Lung microvascular endothelial cell (primary cell): Measurements from ENCODE around the gene TMEM236. TPM values are rescaled to one million over a fixed set of nuclear protein-coding genes. Genes with fewer than 3 reads are reported as not detected.
A peak's percentile ranks its signal among the peaks of the same experiment; 100 is the strongest.

Source experiments
- DNase-seq, 2 donors: peaks; one replicate each; pipeline versions ENCODE4 v3.0.0 to v3.0.0-alpha.2; 2010; ENCODE audit warnings: low read depth in 2 of 2
- total RNA-seq: library from RNA; depleted of rRNA; stranded (reverse); fragments of >200 nt; gene quantifications from 2 replicates; pipeline ENCODE4 v1.2.1, GENCODE V29; 2014

Gene TMEM236
- total RNA-seq, 1 donor from 2014 or later, result 0.79 TPM

DNA sequence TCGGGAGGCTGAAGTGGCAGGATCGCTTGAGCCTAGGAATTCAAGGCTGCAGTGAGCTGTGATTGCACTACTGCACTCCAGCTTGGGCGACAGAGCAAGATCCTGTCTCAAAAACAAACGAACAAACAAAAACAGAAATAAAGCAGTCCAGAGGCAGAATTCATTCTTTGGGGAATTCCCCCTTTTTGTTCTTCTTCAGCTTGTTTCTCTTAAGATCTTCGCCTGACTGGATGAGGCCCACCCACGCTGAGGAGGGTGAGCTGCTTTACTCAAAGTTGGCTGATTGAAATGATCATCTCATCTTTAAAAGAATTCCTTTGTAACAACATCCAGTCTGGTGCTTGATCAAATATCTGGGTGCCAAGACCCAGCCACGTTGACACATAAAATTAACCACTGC lies 67.8 kb downstream of the TMEM236 start:
- no peak for DNase-seq

DNA sequence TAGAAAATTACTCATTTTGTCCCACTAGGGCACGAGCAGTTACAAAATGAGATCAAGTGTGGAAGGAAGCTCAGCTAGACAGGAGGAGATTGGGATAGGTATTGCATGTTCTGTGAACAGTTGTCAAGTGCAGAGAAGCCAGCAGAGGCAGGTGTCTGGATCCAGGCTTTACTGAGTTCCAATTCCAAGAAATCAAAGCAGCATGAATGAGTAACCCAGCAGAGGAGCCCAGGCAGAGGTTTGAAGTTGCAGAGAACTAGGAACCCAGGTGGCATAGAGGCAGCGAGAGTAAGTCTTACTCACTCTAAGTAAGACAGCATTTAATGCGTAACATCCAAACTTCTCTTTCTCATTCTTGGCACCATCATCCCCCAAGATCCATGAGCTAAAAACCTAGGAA lies 68.9 kb downstream of the TMEM236 start:
- no peak for DNase-seq

DNA sequence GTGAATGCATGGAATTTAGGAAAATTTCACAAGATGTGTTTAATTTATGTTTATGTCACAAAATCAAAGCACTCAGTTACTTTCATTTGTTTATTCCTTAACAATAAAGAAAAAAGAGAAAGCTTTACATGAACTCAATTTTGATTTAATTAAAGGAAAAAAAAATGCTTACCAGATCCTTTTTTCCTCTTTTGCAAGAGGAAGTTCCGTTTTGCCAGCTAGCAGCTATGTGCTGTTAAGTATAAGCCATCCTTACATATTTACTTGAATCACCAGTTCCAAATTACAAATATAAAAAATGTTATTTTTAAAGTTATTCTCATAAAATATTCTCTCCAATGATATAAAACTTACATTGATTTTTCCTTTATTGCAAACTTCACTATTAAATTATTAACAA lies 69.9 kb downstream of the TMEM236 start:
- no peak for DNase-seq

DNA sequence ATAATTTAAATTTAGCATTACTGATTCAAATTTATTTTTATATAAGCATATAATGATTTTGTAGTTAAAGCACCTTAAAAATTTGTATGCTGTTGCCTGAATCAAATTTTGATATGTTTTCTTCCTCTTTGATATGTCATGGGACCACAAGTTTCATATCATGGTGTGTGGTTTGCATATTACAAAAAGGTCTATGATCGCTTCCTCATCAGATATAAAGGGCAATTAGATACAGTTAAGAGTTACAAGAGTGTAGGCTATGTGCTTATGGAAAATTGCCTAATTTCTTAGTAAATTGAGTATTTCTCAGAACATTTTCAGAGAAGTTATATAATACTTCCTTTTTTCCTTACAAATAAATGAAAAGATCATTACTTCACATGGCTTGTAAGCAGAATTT lies 79.3 kb downstream of the TMEM236 start:
- DNase-seq, result no peak

DNA sequence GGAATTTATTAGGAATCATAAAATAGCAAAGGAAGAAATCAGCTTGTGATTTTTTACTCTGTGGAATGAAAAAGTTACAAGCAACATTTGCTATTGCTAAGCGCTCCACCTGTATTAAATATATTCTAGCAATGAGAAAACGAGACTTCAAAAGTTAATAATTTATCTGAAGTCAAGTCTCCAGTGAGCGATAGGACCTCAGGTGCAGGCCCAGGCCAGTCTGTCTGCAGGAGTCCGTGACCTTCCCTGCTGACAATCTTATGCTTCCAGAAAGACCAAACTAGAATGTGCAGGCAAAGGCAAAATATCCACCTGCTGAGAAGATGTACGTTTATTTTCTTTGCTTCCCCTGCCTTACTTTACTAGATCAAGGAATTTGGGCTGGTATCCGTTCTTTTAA lies 79.9 kb downstream of the TMEM236 start:
- DNase-seq, result no peak

DNA sequence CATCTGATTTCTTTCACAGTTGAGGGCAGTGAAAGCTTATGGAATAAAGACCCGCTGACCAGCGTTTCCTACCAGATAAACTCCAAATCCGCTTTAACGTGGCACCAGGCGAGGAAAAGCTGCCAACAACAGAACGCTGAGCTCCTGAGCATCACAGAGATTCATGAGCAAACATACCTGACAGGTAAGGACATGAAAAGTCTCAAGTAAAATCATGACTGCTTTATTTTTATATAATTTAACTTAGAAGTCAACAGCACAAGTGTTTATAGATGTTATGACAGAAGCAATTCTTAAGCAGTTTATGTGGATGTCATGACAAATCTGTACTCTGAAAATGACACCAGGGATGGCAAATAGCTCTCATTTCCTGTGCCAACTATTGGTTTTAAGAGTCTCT lies 81.7 kb downstream of the TMEM236 start:
- no peak for DNase-seq

DNA sequence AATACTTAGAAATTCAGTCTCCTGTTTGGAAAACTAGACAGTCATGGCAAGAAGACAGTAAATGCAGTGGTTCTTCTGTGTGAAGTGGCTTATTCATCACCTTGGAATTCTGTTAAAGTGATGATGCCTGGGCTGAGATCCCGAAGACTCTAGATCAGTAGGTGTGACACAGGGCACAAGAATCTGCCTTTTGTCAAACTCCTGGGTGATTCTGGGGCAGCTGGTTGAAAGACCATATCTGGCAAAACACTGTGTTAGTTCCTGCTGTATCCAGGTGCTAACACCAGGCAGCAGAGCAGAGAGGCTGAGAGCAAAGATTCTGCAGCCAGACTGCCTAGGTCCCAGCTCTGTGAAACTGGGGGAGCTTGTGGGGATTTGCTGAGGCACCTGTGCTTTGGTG lies 83.7 kb downstream of the TMEM236 start:
- DNase-seq, result peak in 1 of 2 donors; percentile 41

DNA sequence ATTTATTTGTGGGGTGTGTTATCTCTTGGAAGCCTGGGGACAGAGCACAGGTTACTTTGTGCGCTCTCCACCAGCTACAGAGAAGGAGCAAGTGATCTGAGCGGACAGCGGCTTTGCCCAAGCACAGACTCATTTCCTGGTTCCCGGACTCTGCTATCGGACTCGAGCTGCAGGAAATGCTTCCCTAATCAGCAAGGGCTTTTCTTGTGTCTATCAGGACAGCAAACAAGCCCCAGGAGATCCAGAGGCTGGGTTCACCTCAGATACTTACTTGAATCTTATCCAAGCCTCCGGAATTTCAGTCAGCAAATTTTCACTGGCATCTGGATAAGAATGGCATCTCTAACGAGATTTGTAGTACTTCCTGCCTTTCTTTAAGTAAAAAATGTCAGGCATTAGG lies 84.9 kb downstream of the TMEM236 start:
- DNase-seq, result peak; percentile 63 to 75

DNA sequence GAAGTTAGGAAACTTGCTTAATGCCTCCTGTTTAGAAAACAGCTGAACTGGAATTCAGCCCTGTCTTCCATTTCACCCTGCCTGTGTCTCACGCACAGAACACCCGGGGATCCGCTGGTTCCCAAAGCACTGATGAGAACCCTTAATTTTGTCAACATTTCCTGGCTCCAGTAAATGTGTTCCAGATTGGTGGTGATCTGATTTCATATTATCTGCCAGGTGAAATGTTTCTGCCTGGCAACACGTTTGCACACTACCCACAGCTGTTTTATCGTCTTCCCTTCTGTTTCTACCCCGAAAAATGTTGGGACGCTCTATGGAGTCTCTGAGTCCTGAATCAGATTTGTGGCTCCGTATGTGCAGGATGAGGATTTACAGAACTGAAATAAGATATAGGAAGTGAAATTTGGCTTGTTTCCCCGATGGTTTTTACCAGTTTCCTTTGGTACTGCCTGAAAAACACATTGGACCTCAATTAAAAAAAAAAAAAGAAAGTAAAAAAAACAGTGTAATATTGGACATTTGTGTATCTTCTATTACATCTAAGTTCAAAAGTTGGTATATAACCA lies 86.2 kb downstream of the TMEM236 start:
- peak in 1 of 2 donors; percentile 41 for DNase-seq

DNA sequence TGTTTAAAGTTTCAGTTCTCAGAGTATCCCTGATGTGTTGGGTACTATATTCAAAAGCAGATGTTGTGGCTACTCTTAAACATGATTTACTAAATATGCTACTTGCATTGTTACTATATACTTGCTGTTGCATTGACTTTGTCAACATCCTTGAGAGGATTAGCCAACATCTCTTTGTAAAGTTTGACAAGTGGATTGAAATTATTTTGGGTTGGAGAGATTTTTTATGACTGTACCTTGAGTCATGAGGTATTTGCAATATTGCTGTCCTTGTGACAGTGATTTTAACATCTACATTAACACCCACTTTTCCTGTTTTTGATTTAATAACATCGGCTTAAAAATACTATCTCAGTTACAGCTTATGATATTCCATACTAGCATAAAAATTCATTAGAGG lies 89.0 kb downstream of the TMEM236 start:
- DNase-seq, result no peak

DNA sequence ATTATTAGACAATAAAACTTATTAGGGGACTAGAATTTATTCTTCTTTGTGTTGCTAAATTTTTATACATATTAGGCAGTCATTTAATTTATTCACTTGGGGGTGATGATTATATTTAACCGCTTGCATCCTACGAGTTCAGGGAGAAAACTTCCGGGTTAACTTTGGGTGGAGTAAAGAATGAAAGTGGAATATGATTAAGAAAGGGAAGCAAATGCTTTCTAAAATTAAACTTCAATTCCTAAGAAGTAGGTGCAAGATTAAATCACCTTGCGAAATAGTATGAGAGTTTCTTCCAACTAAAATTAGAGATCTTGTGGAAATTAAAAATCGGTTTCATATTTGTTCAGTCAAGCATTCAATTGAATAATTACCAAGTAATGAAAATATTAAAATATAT lies 90.6 kb downstream of the TMEM236 start:
- DNase-seq, result no peak

DNA sequence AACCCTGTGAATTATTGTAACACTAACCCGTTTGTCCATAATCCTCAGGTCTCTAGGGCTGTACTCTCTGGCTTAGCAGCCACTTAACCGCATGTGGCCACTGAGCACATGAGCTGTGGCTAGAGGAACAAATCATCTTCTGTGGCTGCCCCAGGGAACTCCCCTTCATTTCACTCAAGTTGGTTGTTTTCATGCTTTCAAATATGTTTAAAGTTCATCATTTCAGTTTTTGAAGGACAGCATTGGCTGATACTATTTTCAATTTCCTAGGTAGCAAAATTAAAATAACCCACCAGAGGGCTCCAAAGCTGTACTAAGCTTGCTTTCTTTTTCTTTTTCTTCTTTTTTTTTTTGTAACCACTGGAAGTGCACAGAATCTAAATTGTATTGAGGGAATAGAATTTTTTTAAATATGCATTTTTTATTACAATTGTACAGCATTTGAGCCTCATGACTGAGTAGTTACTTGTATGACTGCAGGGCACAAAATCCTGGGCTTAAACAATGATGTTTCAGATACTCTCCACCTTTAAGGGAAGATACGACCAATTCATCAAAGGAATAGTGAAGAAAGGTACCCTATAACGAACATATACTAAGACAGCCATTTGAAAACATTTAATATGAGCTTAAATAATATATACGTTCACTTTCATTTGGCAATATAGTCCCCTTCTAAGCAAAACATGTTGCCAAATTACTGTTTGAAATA lies 95.7 kb downstream of the TMEM236 start:
- peak; percentile 16 to 51 for DNase-seq

DNA sequence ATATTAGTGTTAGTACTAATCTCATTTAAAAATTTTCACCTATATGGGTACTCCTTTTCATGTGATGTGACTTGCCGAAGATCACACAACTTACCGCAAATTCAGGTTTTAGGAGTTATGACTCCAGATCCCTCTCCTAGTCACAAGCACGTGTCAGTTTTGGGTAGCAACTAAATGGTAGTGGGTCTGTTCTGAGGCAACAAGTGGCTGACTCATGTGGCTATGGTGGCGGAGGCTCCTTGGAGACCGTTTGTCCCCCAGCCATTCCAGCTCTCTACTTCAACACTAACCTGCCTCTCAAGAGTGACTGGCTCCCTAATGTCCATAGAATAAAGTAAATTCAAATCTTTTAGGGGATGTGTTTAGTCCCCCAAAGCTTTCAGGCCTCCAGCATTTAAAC lies 96.6 kb downstream of the TMEM236 start:
- DNase-seq, result no peak

Other genes starting within 250 kb of the TMEM236 start
- 17.5 and 23.1 TPM in 2 replicates for gene HACD1, start 134.8 kb upstream of the TMEM236 start, total RNA-seq
- gene STAM, start 108.0 kb upstream of the TMEM236 start, total RNA-seq, result 7.6 and 10.1 TPM in 2 replicates
- gene MRC1, start 57.1 kb downstream of the TMEM236 start, total RNA-seq, result 148 and 201 TPM in 2 replicates
- under 0.01 TPM in 1 of 2 replicates, not detected in the other for gene SLC39A12, start 199.7 kb downstream of the TMEM236 start, total RNA-seq